Epidermal melanocyte (primary cell): ENCODE data around the gene DBH.
"Not testable (repeated sequence)": the region's sequence is repeated elsewhere in the genome, so short reads cannot be mapped to it uniquely, and the experiment has no call there.

Experiments
- DNase-seq: peaks from one replicate; pipeline ENCODE4 v3.0.0; 2011; ENCODE audit warnings: low spot score; ENCODE audit not compliant: insufficient read length

The DBH gene

GRCh38 chr9:133664173-133665050 is 28.2 kb downstream of the DBH start:
- DNase-seq: no peak

- DNase-seq: no peak
Measured at GRCh38 chr9:133665096-133665495, 28.9 kb downstream of the DBH start.

- DNase-seq: no peak
Measured at GRCh38 chr9:133665535-133665934, 29.4 kb downstream of the DBH start.

- DNase-seq: no peak
Measured at GRCh38 chr9:133666387-133666786, 30.2 kb downstream of the DBH start.

GRCh38 chr9:133666845-133667244 is 30.7 kb downstream of the DBH start:
- DNase-seq: no peak

GRCh38 chr9:133667759-133668450 is 31.7 kb downstream of the DBH start:
- DNase-seq: no peak

- DNase-seq: no peak
Measured at GRCh38 chr9:133669182-133669801, 33.1 kb downstream of the DBH start.

GRCh38 chr9:133670466-133670865 is 34.3 kb downstream of the DBH start:
- DNase-seq: no peak

- DNase-seq: no peak
Measured at GRCh38 chr9:133671371-133671770, 35.2 kb downstream of the DBH start.

- no peak for DNase-seq
Measured at GRCh38 chr9:133672503-133673257, 36.5 kb downstream of the DBH start.

GRCh38 chr9:133673258-133673655 is 37.1 kb downstream of the DBH start:
- DNase-seq: no peak

- DNase-seq: no peak
Measured at GRCh38 chr9:133674091-133674490, 37.9 kb downstream of the DBH start.

- not testable (repeated sequence) for DNase-seq
Measured at GRCh38 chr9:133675796-133676195, 39.6 kb downstream of the DBH start.

GRCh38 chr9:133676450-133676849 is 40.3 kb downstream of the DBH start:
- DNase-seq: no peak

GRCh38 chr9:133677126-133678010 is 41.2 kb downstream of the DBH start:
- DNase-seq: no peak

GRCh38 chr9:133679056-133679455 is 42.9 kb downstream of the DBH start:
- DNase-seq: no peak

GRCh38 chr9:133679466-133680061 is 43.4 kb downstream of the DBH start:
- DNase-seq: no peak

- no peak for DNase-seq
Measured at GRCh38 chr9:133680250-133680975, 44.2 kb downstream of the DBH start.

- DNase-seq: no peak
Measured at GRCh38 chr9:133680976-133681657, 45.0 kb downstream of the DBH start.
